Thyroid gland (tissue), 4 donors: Measurements from ENCODE around the gene LRRC47.

Experiments
- POLR2A ChIP-seq, 2 donors: fragments of 450-650 bp; IDR thresholded peaks; one replicate each; pipeline ENCODE4 v1.6.1; 2017; ENCODE audit warnings: antibody characterized with exemption in 2 of 2, mild to moderate bottlenecking in 2 of 2, moderate library complexity in 1 of 2
- TF ChIP-seq, protein P1 (sequence below), 6 experiments: fragments of 200-600 bp in 3 of 6; fragments of 450-650 bp in 3 of 6; sonication (generic) in 3 of 6; IDR thresholded peaks; one replicate each; pipeline ENCODE4 v1.5.1; 2016 to 2019; ENCODE audit warnings: antibody characterized with exemption in 6 of 6, mild to moderate bottlenecking in 2 of 6, inconsistent platforms in 1 of 6, moderate library complexity in 1 of 6

DNA sequence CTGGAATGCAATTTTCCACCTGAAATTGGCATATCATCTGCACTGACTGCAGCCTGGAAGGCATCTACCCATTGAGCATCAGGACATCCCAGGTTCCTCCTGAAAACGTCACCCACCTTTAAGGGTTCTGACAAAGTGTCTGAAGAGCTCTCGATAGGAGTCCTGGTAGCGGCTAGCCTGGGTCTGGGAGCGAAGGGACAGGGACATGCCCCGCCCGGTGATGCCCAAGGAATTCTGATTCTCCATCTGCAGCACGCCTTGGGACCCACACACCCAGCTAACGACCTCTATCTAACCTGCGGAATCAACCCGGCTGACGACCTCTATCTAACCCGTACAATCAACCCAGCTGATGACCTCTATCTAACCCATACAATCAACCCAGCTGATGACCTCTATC is 57.4 kb downstream of the LRRC47 start:
- TF ChIP-seq, protein P1, sequence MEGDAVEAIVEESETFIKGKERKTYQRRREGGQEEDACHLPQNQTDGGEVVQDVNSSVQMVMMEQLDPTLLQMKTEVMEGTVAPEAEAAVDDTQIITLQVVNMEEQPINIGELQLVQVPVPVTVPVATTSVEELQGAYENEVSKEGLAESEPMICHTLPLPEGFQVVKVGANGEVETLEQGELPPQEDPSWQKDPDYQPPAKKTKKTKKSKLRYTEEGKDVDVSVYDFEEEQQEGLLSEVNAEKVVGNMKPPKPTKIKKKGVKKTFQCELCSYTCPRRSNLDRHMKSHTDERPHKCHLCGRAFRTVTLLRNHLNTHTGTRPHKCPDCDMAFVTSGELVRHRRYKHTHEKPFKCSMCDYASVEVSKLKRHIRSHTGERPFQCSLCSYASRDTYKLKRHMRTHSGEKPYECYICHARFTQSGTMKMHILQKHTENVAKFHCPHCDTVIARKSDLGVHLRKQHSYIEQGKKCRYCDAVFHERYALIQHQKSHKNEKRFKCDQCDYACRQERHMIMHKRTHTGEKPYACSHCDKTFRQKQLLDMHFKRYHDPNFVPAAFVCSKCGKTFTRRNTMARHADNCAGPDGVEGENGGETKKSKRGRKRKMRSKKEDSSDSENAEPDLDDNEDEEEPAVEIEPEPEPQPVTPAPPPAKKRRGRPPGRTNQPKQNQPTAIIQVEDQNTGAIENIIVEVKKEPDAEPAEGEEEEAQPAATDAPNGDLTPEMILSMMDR (IDR thresholded peaks at IDR 0.05) = no peak
- no peak for TF ChIP-seq POLR2A (IDR thresholded peaks at IDR 0.05)
